ENCODE results near the gene SRRD. TPM values are rescaled to one million over a fixed set of nuclear protein-coding genes. Genes with fewer than 3 reads are reported as not detected.

SRRD gene
- total RNA-seq, 1 experiment from 2014 or later, result 21.9 TPM

GRCh38 chr22:26534874-26535602 lies 51.4 kb downstream of the SRRD start:
- CTCF ChIA-PET, result no interaction called here

GRCh38 chr22:26535603-26535908 lies 51.9 kb downstream of the SRRD start:
- no peak for TF ChIP-seq REST (IDR thresholded peaks at IDR 0.05; ENCODE audit: insufficient read depth in 1 of 2, low read depth in 2 of 2, low read length in 1 of 2)
- no peak for TF ChIP-seq POLR2AphosphoS5 (IDR thresholded peaks at IDR 0.05; ENCODE audit: low read depth, low read length)
- TF ChIP-seq CTCF (IDR thresholded peaks at IDR 0.05), result no peak
- TF ChIP-seq TCF7L2 (IDR thresholded peaks at IDR 0.05; ENCODE audit: low read depth, low read length), result no peak
- no peak for TF ChIP-seq SIN3A (IDR thresholded peaks at IDR 0.05; ENCODE audit: borderline replicate concordance, insufficient read depth, low read depth, low read length)
- CTCF ChIA-PET, result no interaction called here
- intact Hi-C loops (cut with micrococcal nuclease; ENCODE audit: unreplicated experiment), result no loop called here
- no TSS peak for BruUV-seq (replicated peaks)
- H3K27ac ChIP-seq (ENCODE audit: low read length), result no peak overlapping the region
- no peaks in the 10 kb centered on the region for H3K9me3 ChIP-seq (ENCODE audit: control insufficient read depth, insufficient read depth, low read depth, low read length)
- DNase-seq (ENCODE audit: low read depth, low spot score), result no peak
- ATAC-seq, result no peak
- in situ Hi-C loops (cut with HindIII; ENCODE audit: low pct_unique_long_range_greater_than_20kb, low sequenced_read_pairs), result no loop called here
- POLR2A ChIA-PET, result no interaction called here
- H3K4me3 ChIP-seq (ENCODE audit: low read depth in 2 of 2, low read length in 2 of 2), result no peak overlapping the region
- H3K27me3 ChIP-seq (ENCODE audit: control insufficient read depth, insufficient read depth, low read length), result no peaks in the 10 kb centered on the region
- no peaks in the 10 kb centered on the region for H3K4me1 ChIP-seq (ENCODE audit: control insufficient read depth, insufficient read depth, low read length)
- H3K36me3 ChIP-seq (ENCODE audit: control insufficient read depth, insufficient read depth, low read length), result no peaks in the 10 kb centered on the region

More at GRCh38 chr22:26534874-26535602, 51.4 kb downstream of the SRRD start:
- no peak for DNase-seq (ENCODE audit: low read depth, low spot score)
- Histone ChIP-seq H3K4me3 (ENCODE audit: low read depth in 2 of 2, low read length in 2 of 2) (no peak overlapping the region), H3K27ac (ENCODE audit: low read length) (no peak overlapping the region), H3K36me3 (ENCODE audit: control insufficient read depth, insufficient read depth, low read length) (no peaks in the 10 kb centered on the region), H3K4me1 (ENCODE audit: control insufficient read depth, insufficient read depth, low read length) (no peaks in the 10 kb centered on the region), H3K27me3 (ENCODE audit: control insufficient read depth, insufficient read depth, low read length) (no peaks in the 10 kb centered on the region), H3K9me3 (ENCODE audit: control insufficient read depth, insufficient read depth, low read depth, low read length) (no peaks in the 10 kb centered on the region)
- in situ Hi-C loops (cut with HindIII; ENCODE audit: low pct_unique_long_range_greater_than_20kb, low sequenced_read_pairs) (no loop called here), intact Hi-C loops (cut with micrococcal nuclease; ENCODE audit: unreplicated experiment) (no loop called here)
- POLR2A ChIA-PET, result no interaction called here
- TF ChIP-seq TCF7L2 (IDR thresholded peaks at IDR 0.05; ENCODE audit: low read depth, low read length) (no peak), REST (IDR thresholded peaks at IDR 0.05; ENCODE audit: insufficient read depth in 1 of 2, low read depth in 2 of 2, low read length in 1 of 2) (no peak), SIN3A (IDR thresholded peaks at IDR 0.05; ENCODE audit: borderline replicate concordance, insufficient read depth, low read depth, low read length) (no peak), POLR2AphosphoS5 (IDR thresholded peaks at IDR 0.05; ENCODE audit: low read depth, low read length) (no peak), CTCF (IDR thresholded peaks at IDR 0.05) (no peak)
- no TSS peak for BruUV-seq (replicated peaks)
- ATAC-seq, result no peak

Measured in Panc1 (cell line).